Tibial nerve (tissue), 4 donors: ENCODE results near the gene FAM124B. TPM values are rescaled to one million over a fixed set of nuclear protein-coding genes. Genes with fewer than 3 reads are reported as not detected.

ENCODE experiments used
- DNase-seq, 2 donors: peaks; one replicate each; pipeline ENCODE4 v3.0.0-alpha.2; 2019; ENCODE audit warnings: low spot score in 2 of 2
- H3K27ac ChIP-seq, 4 donors: fragments of 200-600 bp; sonication (generic) in 3 of 4; one replicate each; pipeline ENCODE4 v1.5.1; 2017 to 2019; ENCODE audit warnings: mild to moderate bottlenecking in 1 of 4
- H3K27me3 ChIP-seq, 2 donors: fragments of 200-600 bp; sonication (generic) in 1 of 2; one replicate each; pipeline versions ENCODE4 v1.5.1 to v1.6.0; 2017 to 2019
- H3K36me3 ChIP-seq, 3 donors: fragments of 200-600 bp; sonication (generic); one replicate each; pipeline ENCODE4 v1.5.1; 2018 to 2019
- H3K4me1 ChIP-seq, 4 donors: fragments of 200-600 bp; sonication (generic) in 3 of 4; one replicate each; pipeline ENCODE4 v1.5.1; 2017 to 2019
- H3K4me3 ChIP-seq, 4 donors: fragments of 200-600 bp; sonication (generic) in 3 of 4; one replicate each; pipeline ENCODE4 v1.5.1; 2017 to 2019; ENCODE audit warnings: mild to moderate bottlenecking in 1 of 4, moderate library complexity in 1 of 4
- H3K9me3 ChIP-seq, 4 donors: fragments of 200-600 bp; sonication (generic) in 3 of 4; one replicate each; pipeline ENCODE4 v1.5.1; 2017 to 2019
- EP300 ChIP-seq, 2 donors: sonication (generic); formaldehyde crosslinking; IDR thresholded peaks; one replicate each; pipeline ENCODE4 v1.6.1; 2017; ENCODE audit warnings: antibody characterized with exemption in 2 of 2, mild to moderate bottlenecking in 1 of 2
- POLR2A ChIP-seq, 2 donors: fragments of 450-650 bp; IDR thresholded peaks; one replicate each; pipeline ENCODE4 v1.6.1; 2017; ENCODE audit warnings: antibody characterized with exemption in 2 of 2, mild to moderate bottlenecking in 2 of 2, moderate library complexity in 2 of 2
- WGBS, 2 donors: methylation state at CpG; one replicate each; pipeline ENCODE4 v1.1.5; 2018; 5-methylcytosine and 5-hydroxymethylcytosine counted together
- total RNA-seq, 4 donors: library from RNA; depleted of rRNA; stranded (reverse); fragments of >200 nt; gene quantifications; one replicate each; pipeline ENCODE4 v1.1.0, GENCODE V29; 2016
- TF ChIP-seq, protein P1 (sequence below), 5 experiments: fragments of 200-600 bp in 3 of 5; fragments of 450-650 bp in 2 of 5; sonication (generic) in 3 of 5; IDR thresholded peaks; one replicate each; pipeline ENCODE4 v1.5.1; 2016 to 2019; ENCODE audit warnings: antibody characterized with exemption in 5 of 5, mild to moderate bottlenecking in 3 of 5, moderate library complexity in 2 of 5

FAM124B gene
- total RNA-seq, 4 donors from 2014 or later: 0.84 to 12.3 (median 5.9) TPM

GRCh38 chr2:224377751-224378700 lies 23.9 kb downstream of the FAM124B start:
- Histone ChIP-seq H3K36me3 (no peaks in the 10 kb centered on the region), H3K4me1 (peaks cover 0 to 9% (median 0%) of the 10 kb centered on the region in 4 donors), H3K4me3 (no peak overlapping the region), H3K9me3 (no peaks in the 10 kb centered on the region), H3K27ac (no peak overlapping the region), H3K27me3 (no peaks in the 10 kb centered on the region)
- no peak for DNase-seq
- 58 to 61% methylated on average over 6 of the region's 6 CpGs for WGBS, 2 donors
- TF ChIP-seq POLR2A (IDR thresholded peaks at IDR 0.05): no peak
- TF ChIP-seq, protein P1, sequence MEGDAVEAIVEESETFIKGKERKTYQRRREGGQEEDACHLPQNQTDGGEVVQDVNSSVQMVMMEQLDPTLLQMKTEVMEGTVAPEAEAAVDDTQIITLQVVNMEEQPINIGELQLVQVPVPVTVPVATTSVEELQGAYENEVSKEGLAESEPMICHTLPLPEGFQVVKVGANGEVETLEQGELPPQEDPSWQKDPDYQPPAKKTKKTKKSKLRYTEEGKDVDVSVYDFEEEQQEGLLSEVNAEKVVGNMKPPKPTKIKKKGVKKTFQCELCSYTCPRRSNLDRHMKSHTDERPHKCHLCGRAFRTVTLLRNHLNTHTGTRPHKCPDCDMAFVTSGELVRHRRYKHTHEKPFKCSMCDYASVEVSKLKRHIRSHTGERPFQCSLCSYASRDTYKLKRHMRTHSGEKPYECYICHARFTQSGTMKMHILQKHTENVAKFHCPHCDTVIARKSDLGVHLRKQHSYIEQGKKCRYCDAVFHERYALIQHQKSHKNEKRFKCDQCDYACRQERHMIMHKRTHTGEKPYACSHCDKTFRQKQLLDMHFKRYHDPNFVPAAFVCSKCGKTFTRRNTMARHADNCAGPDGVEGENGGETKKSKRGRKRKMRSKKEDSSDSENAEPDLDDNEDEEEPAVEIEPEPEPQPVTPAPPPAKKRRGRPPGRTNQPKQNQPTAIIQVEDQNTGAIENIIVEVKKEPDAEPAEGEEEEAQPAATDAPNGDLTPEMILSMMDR (IDR thresholded peaks at IDR 0.05): peak in 1 of 5 experiments; percentile 7

GRCh38 chr2:224372641-224373040 lies 29.3 kb downstream of the FAM124B start:
- H3K4me3 ChIP-seq: no peak overlapping the region
- WGBS, 2 donors: 69 to 72% methylated on average over 6 of the region's 6 CpGs
- H3K27ac ChIP-seq: no peak overlapping the region
- no peaks in the 10 kb centered on the region for H3K9me3 ChIP-seq
- TF ChIP-seq POLR2A (IDR thresholded peaks at IDR 0.05) (no peak), EP300 (IDR thresholded peaks at IDR 0.05) (no peak)
- TF ChIP-seq, protein P1 (IDR thresholded peaks at IDR 0.05): no peak
- H3K36me3 ChIP-seq: no peaks in the 10 kb centered on the region
- H3K4me1 ChIP-seq: peaks cover 0 to 13% (median 0%) of the 10 kb centered on the region in 4 donors
- H3K27me3 ChIP-seq: no peaks in the 10 kb centered on the region
- no peak for DNase-seq

- no peak overlapping the region for H3K4me3 ChIP-seq
- WGBS, 2 donors: 53 to 59% methylated on average over 7 of the region's 7 CpGs
- no peaks in the 10 kb centered on the region for H3K36me3 ChIP-seq
- no peaks in the 10 kb centered on the region for H3K9me3 ChIP-seq
- H3K27ac ChIP-seq: no peak overlapping the region
- H3K4me1 ChIP-seq: peaks cover 0 to 6% (median 0%) of the 10 kb centered on the region in 4 donors
- TF ChIP-seq POLR2A (IDR thresholded peaks at IDR 0.05): no peak
- TF ChIP-seq, protein P1 (IDR thresholded peaks at IDR 0.05): peak; percentile 42 to 65 (median 57)
- DNase-seq: peak in 1 of 2 donors; percentile 54
- no peaks in the 10 kb centered on the region for H3K27me3 ChIP-seq
Observed at GRCh38 chr2:224369028-224369632, 32.8 kb downstream of the FAM124B start.

DNA sequence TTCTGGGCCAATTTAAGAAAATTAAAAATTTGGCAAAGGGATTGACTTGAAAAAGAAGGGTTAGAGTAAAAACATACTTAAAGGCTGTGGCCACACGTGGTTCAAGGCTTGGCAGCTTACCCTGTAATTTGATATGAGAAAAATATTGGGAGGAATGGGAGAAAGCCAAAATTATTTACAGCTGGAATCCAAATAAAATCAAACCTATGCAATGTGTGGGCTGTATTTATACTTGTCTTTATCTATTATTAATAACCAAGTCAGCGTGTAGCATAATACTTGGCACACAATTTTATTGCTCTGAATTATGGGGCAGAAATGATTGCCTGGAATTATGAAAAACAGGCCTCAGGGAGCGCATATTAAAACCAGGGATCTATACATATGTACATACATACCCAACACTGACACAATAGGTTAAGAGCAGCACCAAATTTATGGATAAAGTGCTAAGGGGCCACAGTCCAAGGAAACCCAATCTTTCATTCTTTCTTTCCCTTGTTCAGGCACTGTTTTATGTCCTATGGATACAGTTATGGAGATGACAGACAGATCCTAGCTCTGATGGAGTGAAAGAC lies 35.6 kb downstream of the FAM124B start:
- Histone ChIP-seq H3K27ac (no peak overlapping the region), H3K9me3 (no peaks in the 10 kb centered on the region), H3K27me3 (no peaks in the 10 kb centered on the region), H3K4me3 (no peak overlapping the region), H3K36me3 (no peaks in the 10 kb centered on the region), H3K4me1 (no peaks in the 10 kb centered on the region)
- DNase-seq: no peak
- 44 to 49% methylated on average over 3 of the region's 3 CpGs for WGBS, 2 donors
- TF ChIP-seq, protein P1 (IDR thresholded peaks at IDR 0.05): no peak

GRCh38 chr2:224365331-224365730 lies 36.6 kb downstream of the FAM124B start:
- no peaks in the 10 kb centered on the region for H3K36me3 ChIP-seq
- H3K4me1 ChIP-seq: no peaks in the 10 kb centered on the region
- H3K9me3 ChIP-seq: no peaks in the 10 kb centered on the region
- H3K27ac ChIP-seq: no peak overlapping the region
- no peak for DNase-seq
- 78 to 82% methylated on average over 9 of the region's 9 CpGs for WGBS, 2 donors
- TF ChIP-seq POLR2A (IDR thresholded peaks at IDR 0.05) (no peak), EP300 (IDR thresholded peaks at IDR 0.05) (no peak)
- TF ChIP-seq, protein P1 (IDR thresholded peaks at IDR 0.05): no peak
- no peaks in the 10 kb centered on the region for H3K27me3 ChIP-seq
- no peak overlapping the region for H3K4me3 ChIP-seq
